Natural killer cell (primary cell): ENCODE data around the gene SNTA1. TPM values are rescaled to one million over a fixed set of nuclear protein-coding genes. Genes with fewer than 3 reads are reported as not detected.
A peak's percentile ranks its signal among the peaks of the same experiment; 100 is the strongest.

ENCODE experiments used
- ATAC-seq, 3 donors: fragments of 150-1000 bp in 2 of 3; fragments of 200-7000 bp in 1 of 3; cut with Tn5 transposase; 1 replicate in 1 of 3; 2 replicates in 2 of 3; pipeline ENCODE4 v1.10.0; 2021; ENCODE audit warnings: mild to moderate bottlenecking in 2 of 3, moderate library complexity in 2 of 3
- DNase-seq, 2 donors: peaks; one replicate each; pipeline versions ENCODE4 v3.0.0 to v3.0.0-alpha.2; 2013 to 2021; ENCODE audit warnings: mixed read lengths in 1 of 2
- H3K27ac ChIP-seq: one replicate; pipeline ENCODE4 v1.5.1; 2013; ENCODE audit warnings: mild to moderate bottlenecking, low read length
- H3K27me3 ChIP-seq: one replicate; pipeline ENCODE4 v1.6.1; 2013; ENCODE audit warnings: low read length; ENCODE audit not compliant: control insufficient read depth, insufficient read depth
- H3K36me3 ChIP-seq: one replicate; pipeline ENCODE4 v1.6.1; 2013; ENCODE audit warnings: low read length; ENCODE audit not compliant: control insufficient read depth, insufficient read depth
- H3K4me1 ChIP-seq: one replicate; pipeline ENCODE4 v1.6.1; 2013; ENCODE audit warnings: low read length; ENCODE audit not compliant: control insufficient read depth, insufficient read depth
- H3K4me3 ChIP-seq: one replicate; pipeline ENCODE4 v1.5.1; 2013; ENCODE audit warnings: low read length
- H3K9me3 ChIP-seq: one replicate; pipeline ENCODE4 v1.6.1; 2013; ENCODE audit warnings: low read length; ENCODE audit not compliant: control insufficient read depth, insufficient read depth
- H3K27ac Mint-ChIP-seq, 2 donors: one replicate each; pipeline ENCODE4 v1.8.0; 2022; ENCODE audit warnings: mild to moderate bottlenecking in 2 of 2, mixed read lengths in 2 of 2, moderate library complexity in 1 of 2
- H3K27me3 Mint-ChIP-seq, 2 donors: one replicate each; pipeline ENCODE4 v1.8.0; 2022; ENCODE audit warnings: low read depth in 2 of 2, mixed read lengths in 2 of 2
- H3K36me3 Mint-ChIP-seq: one replicate; pipeline ENCODE4 v1.8.0; 2022; ENCODE audit warnings: mixed read lengths
- H3K4me1 Mint-ChIP-seq, 2 donors: one replicate each; pipeline ENCODE4 v1.8.0; 2022; ENCODE audit warnings: mixed read lengths in 2 of 2
- H3K4me3 Mint-ChIP-seq: one replicate; pipeline ENCODE4 v1.8.0; 2022; ENCODE audit warnings: mild to moderate bottlenecking, moderate library complexity, mixed read lengths
- H3K9me3 Mint-ChIP-seq, 2 donors: one replicate each; pipeline ENCODE4 v1.8.0; 2022; ENCODE audit warnings: mixed read lengths in 2 of 2
- whole genome bisulfite sequencing: methylation state at CpG from one replicate; pipeline ENCODE4 v1.1.7; 2013; ENCODE audit warnings: missing lambda C conversion rate; ENCODE audit not compliant: insufficient coverage; 5-methylcytosine and 5-hydroxymethylcytosine counted together
- intact Hi-C: fragments of 100-400 bp; cut with micrococcal nuclease; formaldehyde crosslinking; loops from one replicate; pipeline ENCODE4 v1.14.2; 2022
- total RNA-seq, 4 donors: library from RNA; stranded (reverse); fragments of 120-200 nt in 1 of 4; gene quantifications; one replicate each; pipeline versions ENCODE4 v1.2.3 to v1.2.4, GENCODE V29; 2013 to 2022
- TF ChIP-seq, protein P1 (sequence below): fragments of 200-600 bp; IDR thresholded peaks from one replicate; pipeline ENCODE4 v1.8.0; 2022; ENCODE audit warnings: antibody characterized with exemption

Gene SNTA1
- total RNA-seq, 3 donors from 2014 or later (not counting 1 experiment from before 2014, with no cell fraction given): 1.2 to 2.4 (median 1.8) TPM

GRCh38 chr20:33407796-33408195 lies 35.8 kb downstream of the SNTA1 start:
- Histone ChIP-seq H3K4me3 (no peak overlapping the region), H3K27me3 (no peaks in the 10 kb centered on the region), H3K27ac (no peak overlapping the region), H3K4me1 (peaks cover 17% of the 10 kb centered on the region), H3K9me3 (no peaks in the 10 kb centered on the region), H3K36me3 (no peaks in the 10 kb centered on the region)
- no peaks in the 10 kb centered on the region for H3K4me1 Mint-ChIP-seq
- no peak overlapping the region for H3K4me3 Mint-ChIP-seq
- DNase-seq (no peak), ATAC-seq (no peak)
- intact Hi-C loops: no loop called here
- H3K27me3 Mint-ChIP-seq: no peaks in the 10 kb centered on the region
- 80% methylated on average over 3 of the region's 4 CpGs for WGBS
- no peaks in the 10 kb centered on the region for H3K36me3 Mint-ChIP-seq
- TF ChIP-seq, protein P1, sequence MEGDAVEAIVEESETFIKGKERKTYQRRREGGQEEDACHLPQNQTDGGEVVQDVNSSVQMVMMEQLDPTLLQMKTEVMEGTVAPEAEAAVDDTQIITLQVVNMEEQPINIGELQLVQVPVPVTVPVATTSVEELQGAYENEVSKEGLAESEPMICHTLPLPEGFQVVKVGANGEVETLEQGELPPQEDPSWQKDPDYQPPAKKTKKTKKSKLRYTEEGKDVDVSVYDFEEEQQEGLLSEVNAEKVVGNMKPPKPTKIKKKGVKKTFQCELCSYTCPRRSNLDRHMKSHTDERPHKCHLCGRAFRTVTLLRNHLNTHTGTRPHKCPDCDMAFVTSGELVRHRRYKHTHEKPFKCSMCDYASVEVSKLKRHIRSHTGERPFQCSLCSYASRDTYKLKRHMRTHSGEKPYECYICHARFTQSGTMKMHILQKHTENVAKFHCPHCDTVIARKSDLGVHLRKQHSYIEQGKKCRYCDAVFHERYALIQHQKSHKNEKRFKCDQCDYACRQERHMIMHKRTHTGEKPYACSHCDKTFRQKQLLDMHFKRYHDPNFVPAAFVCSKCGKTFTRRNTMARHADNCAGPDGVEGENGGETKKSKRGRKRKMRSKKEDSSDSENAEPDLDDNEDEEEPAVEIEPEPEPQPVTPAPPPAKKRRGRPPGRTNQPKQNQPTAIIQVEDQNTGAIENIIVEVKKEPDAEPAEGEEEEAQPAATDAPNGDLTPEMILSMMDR: no peak
- no peak overlapping the region for H3K27ac Mint-ChIP-seq
- H3K9me3 Mint-ChIP-seq: no peaks in the 10 kb centered on the region

GRCh38 chr20:33407251-33407650 lies 36.3 kb downstream of the SNTA1 start:
- H3K4me1 ChIP-seq: peaks cover 18% of the 10 kb centered on the region
- H3K9me3 ChIP-seq: no peaks in the 10 kb centered on the region
- Mint-ChIP-seq H3K9me3 (no peaks in the 10 kb centered on the region), H3K27me3 (no peaks in the 10 kb centered on the region), H3K4me1 (peaks cover 3 to 4% of the 10 kb centered on the region in 2 donors), H3K4me3 (no peak overlapping the region), H3K36me3 (no peaks in the 10 kb centered on the region), H3K27ac (no peak overlapping the region)
- intact Hi-C loops: no loop called here
- TF ChIP-seq, protein P1: no peak
- DNase-seq: no peak
- no peaks in the 10 kb centered on the region for H3K27me3 ChIP-seq
- H3K27ac ChIP-seq: no peak overlapping the region
- H3K36me3 ChIP-seq: no peaks in the 10 kb centered on the region
- no peak for ATAC-seq
- 54% methylated on average over 1 of the region's 1 CpG for WGBS
- no peak overlapping the region for H3K4me3 ChIP-seq

GRCh38 chr20:33404281-33404680 lies 39.3 kb downstream of the SNTA1 start:
- H3K27me3 Mint-ChIP-seq: no peaks in the 10 kb centered on the region
- H3K36me3 Mint-ChIP-seq: no peaks in the 10 kb centered on the region
- Histone ChIP-seq H3K27ac (no peak overlapping the region), H3K9me3 (no peaks in the 10 kb centered on the region), H3K36me3 (no peaks in the 10 kb centered on the region), H3K4me3 (no peak overlapping the region), H3K27me3 (no peaks in the 10 kb centered on the region), H3K4me1 (peaks cover 41% of the 10 kb centered on the region)
- WGBS: 95% methylated on average over 2 of the region's 2 CpGs
- no peak overlapping the region for H3K27ac Mint-ChIP-seq
- ATAC-seq (no peak), DNase-seq (no peak)
- no peaks in the 10 kb centered on the region for H3K9me3 Mint-ChIP-seq
- H3K4me1 Mint-ChIP-seq: peaks cover 23 to 26% of the 10 kb centered on the region in 2 donors
- peak overlapping the region; percentile 11 for H3K4me3 Mint-ChIP-seq
- intact Hi-C loops: no loop called here
- TF ChIP-seq, protein P1: no peak

- H3K27ac Mint-ChIP-seq: peak overlapping the region; percentile 84 to 95
- no peaks in the 10 kb centered on the region for H3K27me3 Mint-ChIP-seq
- TF ChIP-seq, protein P1: no peak
- peak overlapping the region; percentile 93 for H3K4me3 ChIP-seq
- H3K9me3 ChIP-seq: no peaks in the 10 kb centered on the region
- WGBS: 50% methylated on average over 8 of the region's 8 CpGs
- H3K4me1 Mint-ChIP-seq: peaks cover 33 to 43% of the 10 kb centered on the region in 2 donors
- peak overlapping the region; percentile 97 for H3K4me3 Mint-ChIP-seq
- H3K36me3 ChIP-seq: peaks cover 2% of the 10 kb centered on the region
- no peaks in the 10 kb centered on the region for H3K36me3 Mint-ChIP-seq
- no peak overlapping the region for H3K27ac ChIP-seq
- ATAC-seq (no peak), DNase-seq (peak in 1 of 2 donors; percentile 15)
- intact Hi-C loops: loop anchor here (1.0 kb wide), 1 partner anchor 33 kb away; no protein-coding TSS in a partner anchor
- no peaks in the 10 kb centered on the region for H3K9me3 Mint-ChIP-seq
- no peaks in the 10 kb centered on the region for H3K27me3 ChIP-seq
- H3K4me1 ChIP-seq: peaks cover 24% of the 10 kb centered on the region
Measured at GRCh38 chr20:33401921-33402369, 41.6 kb downstream of the SNTA1 start.
